Germinal center (tissue), 1 donor: ENCODE results near the gene TMEM121.

ENCODE experiments used
- DNase-seq: peaks from one replicate; pipeline ENCODE4 v3.0.0; 2012; ENCODE audit warnings: mixed read lengths, low spot score

TMEM121 gene

DNA sequence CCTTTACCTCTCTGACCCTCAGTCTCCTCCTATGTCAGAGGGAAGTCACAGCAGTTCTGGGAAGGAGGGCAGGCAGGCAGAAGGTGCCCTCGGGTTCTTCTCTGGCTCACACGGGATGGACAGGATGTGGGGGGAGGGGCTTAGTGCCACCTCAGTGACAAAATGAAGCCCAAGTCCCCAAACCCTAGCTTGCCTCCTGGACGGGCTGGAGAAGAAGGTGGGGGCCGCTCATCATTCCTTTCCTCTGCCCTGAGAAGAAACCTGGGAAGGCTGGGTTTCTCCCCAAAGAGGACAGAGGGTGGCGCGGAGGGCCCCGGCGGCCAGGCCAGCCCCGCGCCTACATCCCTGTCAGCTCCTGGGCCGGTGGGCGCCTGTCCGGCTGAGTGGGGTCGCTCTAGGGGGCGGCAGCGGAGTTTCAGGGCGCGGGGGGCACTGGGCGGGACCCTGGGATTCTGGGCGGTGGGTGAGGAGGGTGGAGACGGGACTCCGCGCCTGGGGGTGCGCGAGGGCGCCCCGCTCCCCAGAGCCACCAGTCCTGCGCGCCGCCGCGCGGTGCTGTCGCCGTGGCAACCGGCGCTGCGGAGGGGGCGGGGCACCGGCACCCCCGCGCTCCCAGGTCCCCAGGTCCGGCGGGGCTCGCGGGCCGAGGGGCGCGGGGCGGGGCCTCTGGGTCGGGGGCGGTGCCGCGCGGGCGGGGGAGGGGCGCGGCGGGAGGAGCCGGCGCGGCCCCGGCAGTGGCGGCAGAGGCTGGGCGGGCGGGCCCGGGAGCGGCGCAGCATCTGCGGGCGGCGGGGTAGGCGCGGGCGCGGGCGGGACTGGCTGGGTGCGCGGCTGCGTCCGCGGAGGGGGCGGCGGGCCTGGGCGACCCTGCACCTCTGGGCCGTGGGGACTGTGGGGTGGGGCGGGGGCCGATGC lies at the start of gene TMEM121:
TSS of gene TMEM121 (plus strand) at position 723 of the 915 bp plus-strand sequence. CDS start 2,252 bp downstream, outside the sequence.
- DNase-seq: peak; percentile 51

DNA sequence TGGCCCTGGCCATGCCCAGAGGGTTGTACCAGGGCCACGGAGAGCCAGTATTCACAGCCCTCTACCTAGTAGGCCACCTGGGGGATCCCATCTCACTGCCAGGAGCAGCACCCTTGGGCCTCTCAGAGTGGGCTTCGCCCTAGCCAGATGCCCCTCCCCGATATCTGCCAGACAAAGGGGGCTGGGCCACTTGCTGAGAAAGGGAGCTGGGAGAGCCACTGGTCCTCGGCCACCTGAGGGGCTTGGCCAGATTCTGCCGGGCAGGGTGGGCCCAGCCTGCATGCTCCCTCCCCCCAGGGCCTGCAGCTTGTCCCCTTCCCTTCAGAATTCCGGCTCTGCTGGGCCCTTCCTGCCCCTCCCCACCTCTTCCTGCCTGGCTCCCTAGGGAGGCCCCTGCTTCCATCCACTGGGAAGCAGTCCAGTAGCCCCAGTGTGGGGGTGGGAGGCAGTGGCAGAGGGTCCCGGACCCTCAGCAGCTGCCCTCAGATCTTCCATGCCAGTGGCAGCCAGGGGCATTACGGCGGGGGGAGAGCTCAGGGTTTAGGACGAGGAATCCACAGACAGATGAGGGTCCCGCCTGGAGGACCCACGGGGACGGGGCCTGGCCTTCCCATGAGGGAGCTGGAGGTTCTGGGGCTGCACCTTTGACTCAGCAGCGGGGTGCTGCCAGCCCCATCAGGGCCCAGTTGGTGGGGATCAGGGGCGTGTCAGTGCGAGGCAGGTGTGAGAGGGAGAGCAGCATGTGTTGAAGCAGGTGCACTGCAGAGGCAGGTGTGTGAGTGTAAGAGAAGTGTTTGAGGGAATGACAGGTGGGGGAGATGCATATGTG lies 49.3 kb upstream of the TMEM121 start:
- DNase-seq: no peak

DNA sequence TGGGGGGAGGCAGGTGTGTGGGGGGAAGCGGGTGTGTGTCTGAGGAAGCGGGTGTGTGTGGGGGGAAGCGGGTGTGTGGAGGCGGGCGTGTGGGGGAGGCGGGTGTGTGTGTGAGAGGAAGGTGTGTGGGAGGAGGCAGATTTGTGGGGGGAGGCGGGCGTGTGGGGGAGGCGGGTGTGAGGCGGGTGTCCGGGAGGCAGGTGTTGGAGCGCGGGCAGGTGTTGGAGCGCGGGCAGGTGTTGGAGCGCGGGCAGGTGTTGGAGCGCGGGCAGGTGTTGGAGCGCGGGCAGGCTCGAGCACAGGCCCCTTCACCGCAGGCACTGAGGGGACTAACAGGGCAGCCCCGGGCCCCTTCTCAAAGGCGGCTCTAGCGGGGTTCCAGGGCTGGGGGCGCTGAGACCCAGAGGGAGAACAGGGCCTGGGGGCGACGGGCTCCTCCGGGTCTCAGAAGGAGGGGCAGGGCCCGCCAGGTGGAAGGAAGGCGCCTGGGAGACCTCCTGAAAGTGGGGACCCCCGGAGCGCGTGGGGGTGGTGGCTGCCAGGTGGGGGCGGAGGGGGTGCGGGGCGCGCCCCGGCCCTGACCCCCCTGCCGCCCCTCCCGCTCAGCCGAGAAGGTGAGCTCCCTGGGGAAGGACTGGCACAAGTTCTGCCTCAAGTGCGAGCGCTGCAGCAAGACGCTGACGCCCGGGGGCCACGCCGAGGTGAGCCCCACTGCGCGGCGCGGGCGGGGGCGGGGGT lies 48.6 kb upstream of the TMEM121 start:
- peak; percentile 48 for DNase-seq

GRCh38 chr14:105478398-105479251 lies 47.8 kb upstream of the TMEM121 start:
- no peak for DNase-seq

- DNase-seq: no peak
Measured at GRCh38 chr14:105479431-105480158, 46.8 kb upstream of the TMEM121 start.

- no peak for DNase-seq
Measured at GRCh38 chr14:105480199-105480746, 46.1 kb upstream of the TMEM121 start.

DNA sequence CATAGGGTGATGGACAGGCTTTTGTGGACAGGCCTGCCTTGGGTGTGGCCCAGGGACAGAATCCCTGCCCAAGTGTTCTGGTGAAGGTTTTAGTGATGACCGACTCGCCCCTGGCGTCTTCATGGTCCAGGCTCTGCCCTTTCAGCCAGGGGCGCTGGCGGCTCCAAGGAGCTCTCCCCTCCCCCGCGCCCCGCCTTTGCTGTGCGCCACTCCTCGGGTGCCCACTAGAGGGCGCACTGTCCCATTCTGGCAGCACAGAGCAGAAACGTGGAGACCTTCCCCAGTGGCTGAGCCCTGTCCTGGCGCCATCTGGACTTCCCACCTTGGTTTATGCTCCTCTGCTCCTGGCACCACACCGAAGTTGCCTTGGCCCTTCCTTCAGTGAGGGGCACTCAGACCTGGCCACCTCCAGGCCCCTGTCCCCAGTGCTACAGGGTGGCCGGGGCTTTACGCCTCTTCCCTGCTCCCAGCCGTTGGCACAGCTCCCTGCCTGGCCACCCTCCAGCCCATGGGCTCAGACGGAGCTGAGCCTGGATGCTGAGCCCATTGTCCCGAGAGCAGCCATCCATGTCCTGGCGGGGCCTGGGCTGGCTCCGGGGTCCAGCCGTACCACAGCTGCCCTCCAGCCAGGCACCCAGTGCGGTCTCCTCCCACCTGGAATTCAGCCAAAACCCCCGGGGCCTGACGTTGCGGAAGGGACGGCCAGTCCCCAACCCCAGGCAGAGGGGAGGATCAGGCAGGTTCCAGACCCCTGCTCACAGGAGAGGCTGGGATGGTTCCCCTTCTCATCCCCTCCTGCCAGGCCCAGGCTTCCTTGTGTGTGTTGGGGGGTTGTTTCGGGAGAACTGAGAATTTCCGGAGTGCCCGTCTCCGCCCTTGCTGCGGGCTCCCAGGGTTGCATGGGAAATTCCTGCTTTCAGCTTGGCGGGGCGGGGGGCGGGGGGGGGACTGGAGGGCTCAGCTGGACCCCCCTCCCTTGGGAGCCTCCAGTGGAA lies 45.3 kb upstream of the TMEM121 start:
- DNase-seq: peak; percentile 87

DNA sequence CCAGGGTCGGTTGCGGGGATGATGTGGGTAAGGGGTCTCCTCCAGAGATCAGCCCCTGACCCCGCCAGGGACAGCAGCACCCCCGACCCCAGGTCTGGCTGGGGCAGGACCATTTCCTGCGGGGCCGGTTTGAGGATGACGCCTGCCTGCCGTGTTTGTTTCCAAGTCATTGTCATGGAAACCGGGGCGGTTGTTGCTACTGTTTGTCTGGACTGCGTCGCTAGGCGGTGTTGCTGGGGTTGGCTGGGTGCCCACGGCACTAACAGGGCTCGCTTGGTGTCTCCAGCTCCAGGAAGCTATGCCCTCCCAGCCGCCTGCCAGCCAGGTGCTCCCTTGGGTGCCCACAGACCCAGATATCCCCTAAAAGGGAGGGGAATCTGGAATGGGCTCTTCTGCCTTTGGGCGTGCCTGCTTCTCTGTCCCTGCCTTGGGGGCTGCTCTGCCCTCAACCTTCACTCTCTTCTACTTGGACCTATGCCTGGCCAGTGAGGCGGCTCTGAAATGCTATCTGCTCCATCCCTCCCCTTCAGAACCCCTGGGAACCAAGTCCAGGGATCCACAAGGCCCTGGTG lies 44.4 kb upstream of the TMEM121 start:
- peak; percentile 89 for DNase-seq

DNA sequence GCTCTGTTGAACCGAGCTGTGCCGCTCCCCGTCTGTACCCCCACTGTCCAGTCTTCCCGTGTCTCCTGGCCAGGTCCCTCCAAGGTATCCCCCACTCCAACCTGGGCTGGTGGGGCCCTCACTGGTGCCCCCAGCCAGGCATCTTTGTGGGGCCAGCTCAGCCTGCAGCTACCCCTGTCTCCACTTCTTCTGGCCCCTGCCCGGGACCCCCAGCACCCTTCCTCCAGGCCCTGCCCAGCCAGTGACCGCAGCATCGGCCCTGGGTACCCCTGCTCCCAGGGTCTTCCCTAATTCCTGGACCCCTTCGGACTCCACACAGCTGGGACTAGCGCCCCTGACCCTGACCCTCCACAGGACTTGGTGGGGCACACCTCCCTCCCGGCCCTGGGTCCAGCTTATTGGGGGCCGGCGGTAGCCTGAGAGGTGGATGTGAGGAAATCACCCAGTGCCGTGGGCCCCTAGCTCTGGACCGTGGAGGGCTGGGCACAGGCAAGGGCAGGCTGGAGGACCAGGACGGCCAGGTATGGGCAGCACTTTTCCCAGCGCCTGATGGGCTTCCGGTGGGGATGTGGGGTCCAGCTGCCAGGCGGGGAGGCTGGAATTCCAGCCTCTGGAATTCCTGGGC lies 43.8 kb upstream of the TMEM121 start:
- DNase-seq: no peak

- no peak for DNase-seq
Measured at GRCh38 chr14:105483300-105484068, 42.9 kb upstream of the TMEM121 start.

GRCh38 chr14:105484069-105484996 lies 42.0 kb upstream of the TMEM121 start:
- DNase-seq: no peak

DNA sequence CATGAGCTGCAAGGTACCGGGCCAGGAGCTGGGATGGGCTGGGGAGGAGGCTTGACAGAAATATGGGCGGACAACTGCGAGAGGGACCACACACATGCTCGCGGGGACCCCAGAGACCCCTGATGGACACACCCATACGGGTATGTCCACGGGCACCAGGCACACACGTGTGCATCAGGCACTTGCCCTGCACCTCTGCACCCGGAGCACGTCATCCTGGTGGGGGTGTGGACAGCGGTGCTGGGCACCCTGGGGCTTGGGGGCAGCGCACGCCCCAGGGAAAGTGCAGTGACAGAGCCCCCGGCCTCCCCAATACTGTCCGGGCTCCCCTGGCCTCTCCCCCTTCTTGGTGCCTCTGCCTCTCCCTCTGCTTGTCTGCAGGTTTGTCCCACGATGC lies 41.4 kb upstream of the TMEM121 start:
- DNase-seq: no peak

DNA sequence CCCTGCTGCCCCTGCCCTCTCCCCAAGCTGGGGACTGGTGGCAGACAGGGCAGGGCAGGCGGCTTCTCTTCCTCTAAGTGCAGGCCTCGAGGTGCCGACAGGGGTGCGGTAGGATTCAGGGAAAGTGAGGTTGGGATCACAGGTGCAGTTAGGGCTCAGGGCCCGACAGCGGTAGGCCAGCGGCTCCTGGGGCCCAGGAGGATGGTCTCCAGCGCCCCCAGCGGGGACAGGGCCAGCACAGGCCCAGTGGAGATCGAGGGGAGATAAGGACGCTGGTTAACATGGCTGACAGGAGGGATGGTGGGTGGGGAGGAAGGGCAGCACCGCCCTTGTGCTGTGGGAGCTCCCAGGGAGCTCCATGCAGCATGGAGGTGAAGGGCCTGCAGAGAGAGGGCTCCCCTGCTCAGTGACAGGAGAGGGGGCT lies 40.6 kb upstream of the TMEM121 start:
- no peak for DNase-seq

DNA sequence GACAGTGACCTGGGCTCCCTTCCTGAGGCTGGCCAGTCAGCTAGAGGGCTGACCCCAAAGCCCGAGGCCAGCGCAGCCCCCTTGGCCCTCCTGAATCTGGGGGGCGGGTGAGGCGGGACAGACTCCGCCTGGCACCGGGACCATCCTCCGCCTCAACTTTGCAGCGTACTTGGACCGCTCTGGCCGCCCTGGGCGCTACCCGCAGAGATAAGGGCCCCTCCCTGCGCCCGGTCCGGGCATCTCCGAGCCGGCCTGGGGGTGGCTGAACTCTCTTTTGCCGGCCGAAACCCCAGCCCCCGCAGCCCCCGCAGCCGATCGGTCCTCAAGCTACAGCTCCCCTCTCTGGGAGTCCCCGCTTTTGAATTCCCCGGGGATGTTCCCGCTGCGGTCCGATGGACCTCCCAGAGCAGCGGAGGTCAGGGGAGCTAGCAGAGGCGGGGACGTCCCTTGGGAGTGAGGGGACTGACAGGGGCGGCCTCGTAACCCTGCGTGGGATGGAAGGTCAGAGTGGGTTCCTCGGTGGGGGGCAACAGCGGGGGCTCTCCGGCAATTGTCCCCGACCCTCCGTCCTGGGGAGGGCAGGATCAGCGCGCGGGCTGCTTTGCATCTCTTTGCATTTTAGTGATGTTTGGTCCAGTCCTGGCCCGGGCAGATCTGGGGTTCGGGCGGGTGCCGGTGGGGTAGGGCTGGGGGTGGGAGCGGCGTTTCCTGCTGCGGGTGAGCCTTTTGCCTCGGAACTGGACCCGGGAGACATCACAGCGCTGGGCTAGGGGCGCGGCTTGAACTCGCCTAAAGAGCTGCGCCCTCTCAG lies 40.0 kb upstream of the TMEM121 start, which contains the start of gene CRIP1:
TSS of gene CRIP1 (plus strand) at position 724 of the 811 bp plus-strand sequence. CDS start 374 bp downstream, outside the sequence.
- DNase-seq: no peak

DNA sequence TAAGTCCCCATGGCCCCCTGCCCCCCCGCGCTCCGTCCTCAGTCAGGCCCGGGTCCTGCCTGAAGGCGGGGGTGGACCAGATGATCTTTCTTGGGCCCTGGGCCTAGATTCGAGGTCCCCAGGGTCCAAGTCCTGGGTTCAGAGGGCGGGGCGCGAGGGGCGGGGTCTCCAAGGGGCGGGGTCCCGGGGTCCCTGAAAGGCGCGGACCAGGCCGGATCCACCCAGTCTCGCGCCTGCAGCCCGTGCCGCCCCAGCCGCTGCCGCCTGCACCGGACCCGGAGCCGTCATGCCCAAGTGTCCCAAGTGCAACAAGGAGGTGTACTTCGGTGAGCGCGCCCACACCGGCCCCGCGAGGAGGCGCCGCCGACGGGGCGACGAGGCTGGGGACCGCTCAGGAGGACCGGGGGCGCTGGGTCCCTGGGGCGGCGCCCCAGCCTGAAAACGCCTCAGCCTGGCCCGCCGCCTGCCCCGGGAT lies 39.4 kb upstream of the TMEM121 start:
- no peak for DNase-seq
